Adipocyte (in vitro differentiated cells): ENCODE results near the gene BICD1.
A peak's percentile ranks its signal among the peaks of the same experiment; 100 is the strongest.

ENCODE experiments used
- DNase-seq: peaks from one replicate; pipeline ENCODE4 v3.0.0-alpha.2; 2015; ENCODE audit warnings: low read depth
- H3K27me3 ChIP-seq: replicated peaks from 2 replicates; pipeline ENCODE4 v1.7.0; 2013; ENCODE audit warnings: mild to moderate bottlenecking, low read length, moderate library complexity; ENCODE audit not compliant: control insufficient read depth, insufficient read depth
- H3K36me3 ChIP-seq: 2 replicates; pipeline ENCODE4 v1.7.0; 2013; ENCODE audit warnings: low read length, mild to moderate bottlenecking, moderate library complexity; ENCODE audit not compliant: control insufficient read depth, insufficient read depth, severe bottlenecking
- H3K4me1 ChIP-seq: 2 replicates; pipeline ENCODE4 v1.7.0; 2013; ENCODE audit warnings: mild to moderate bottlenecking, low read length, moderate library complexity; ENCODE audit not compliant: control insufficient read depth, insufficient read depth
- H3K4me3 ChIP-seq: 2 replicates; pipeline ENCODE4 v1.7.0; 2013; ENCODE audit warnings: mild to moderate bottlenecking, low read length, moderate library complexity
- H3K9ac ChIP-seq: 2 replicates; pipeline ENCODE4 v1.7.0; 2013; ENCODE audit warnings: mild to moderate bottlenecking, low read length, moderate library complexity
- H3K9me3 ChIP-seq: 2 replicates; pipeline ENCODE4 v1.7.0; 2013; ENCODE audit warnings: mild to moderate bottlenecking, low read length, moderate library complexity; ENCODE audit not compliant: control insufficient read depth

BICD1 gene

DNA sequence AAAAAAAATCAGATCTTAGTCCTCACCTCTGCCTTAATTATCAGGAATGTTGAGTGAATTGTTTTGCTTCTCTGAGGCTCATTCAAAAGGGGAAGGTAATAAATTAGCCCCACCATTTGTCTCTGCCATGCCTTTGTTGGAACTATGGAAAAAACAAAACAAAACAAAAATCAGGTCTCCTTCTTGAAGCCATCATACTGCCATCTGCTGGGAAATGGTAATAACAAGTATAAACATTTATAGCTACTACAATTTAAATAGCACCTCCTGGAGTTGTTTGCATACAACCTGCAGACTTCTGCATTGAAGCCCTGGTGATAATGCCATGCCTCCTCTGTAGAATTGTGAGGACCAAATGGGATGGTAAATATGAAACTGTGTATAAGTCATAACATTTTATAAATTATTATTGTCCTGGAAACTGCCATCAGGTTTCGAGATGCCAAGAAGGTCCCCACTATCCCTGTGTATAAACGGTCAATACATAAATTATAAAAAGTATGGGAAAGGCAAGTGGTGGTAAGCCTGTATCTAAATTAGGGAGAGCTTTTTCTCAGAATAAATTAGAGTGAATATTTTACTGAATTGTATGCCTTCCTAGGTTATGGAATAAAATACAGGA lies 205.5 kb downstream of the BICD1 start:
- Histone ChIP-seq H3K27me3 (no peaks in the 10 kb centered on the region), H3K4me3 (no peak overlapping the region), H3K36me3 (no peaks in the 10 kb centered on the region), H3K9ac (no peak overlapping the region), H3K4me1 (no peaks in the 10 kb centered on the region), H3K9me3 (no peaks in the 10 kb centered on the region)
- DNase-seq, result peak; percentile 87

DNA sequence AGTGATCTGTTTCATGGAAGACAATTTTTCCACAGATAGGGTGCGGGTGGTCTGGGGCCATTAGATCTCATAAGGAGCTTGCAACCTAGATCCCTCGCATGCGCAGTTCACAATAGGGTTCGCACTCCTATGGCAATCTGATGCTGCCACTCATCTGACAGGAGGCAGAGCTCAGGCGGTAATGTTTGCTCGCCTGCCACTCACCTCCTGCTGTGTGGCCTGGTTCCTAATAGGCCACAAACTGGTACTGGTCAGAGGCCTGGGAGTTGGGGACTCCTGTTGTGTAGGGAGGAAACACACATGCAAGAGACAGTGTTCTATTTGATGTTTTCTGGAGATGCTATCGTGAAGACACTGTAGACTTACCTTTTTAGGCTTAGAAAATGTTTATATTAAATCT lies 215.7 kb downstream of the BICD1 start:
- Histone ChIP-seq H3K4me3 (no peak overlapping the region), H3K9me3 (no peaks in the 10 kb centered on the region), H3K4me1 (no peaks in the 10 kb centered on the region), H3K36me3 (no peaks in the 10 kb centered on the region), H3K9ac (no peak overlapping the region), H3K27me3 (no peaks in the 10 kb centered on the region)
- no peak for DNase-seq

DNA sequence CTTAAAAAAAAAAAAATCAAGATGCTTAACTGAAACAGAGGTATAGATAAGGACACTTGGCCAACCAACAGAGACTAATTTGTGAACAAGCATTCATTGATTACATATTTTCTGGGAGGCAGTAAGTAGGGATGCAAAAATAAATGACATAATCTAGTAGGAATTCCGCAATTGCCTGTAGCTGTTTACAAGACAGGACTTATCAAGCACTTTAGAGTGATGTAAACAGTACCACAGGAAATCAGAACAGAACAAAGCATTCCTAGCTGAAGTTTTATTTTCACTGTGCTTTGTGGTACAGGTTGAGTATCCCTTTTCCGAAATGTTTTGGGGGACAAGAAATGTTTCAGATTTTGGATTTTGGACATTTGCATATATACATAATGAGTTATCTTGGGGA lies 224.5 kb downstream of the BICD1 start:
- no peaks in the 10 kb centered on the region for H3K27me3 ChIP-seq
- DNase-seq, result peak; percentile 38
- no peaks in the 10 kb centered on the region for H3K9me3 ChIP-seq
- no peak overlapping the region for H3K4me3 ChIP-seq
- peaks cover 2% of the 10 kb centered on the region for H3K4me1 ChIP-seq
- H3K36me3 ChIP-seq, result peaks cover 9% of the 10 kb centered on the region
- no peak overlapping the region for H3K9ac ChIP-seq

DNA sequence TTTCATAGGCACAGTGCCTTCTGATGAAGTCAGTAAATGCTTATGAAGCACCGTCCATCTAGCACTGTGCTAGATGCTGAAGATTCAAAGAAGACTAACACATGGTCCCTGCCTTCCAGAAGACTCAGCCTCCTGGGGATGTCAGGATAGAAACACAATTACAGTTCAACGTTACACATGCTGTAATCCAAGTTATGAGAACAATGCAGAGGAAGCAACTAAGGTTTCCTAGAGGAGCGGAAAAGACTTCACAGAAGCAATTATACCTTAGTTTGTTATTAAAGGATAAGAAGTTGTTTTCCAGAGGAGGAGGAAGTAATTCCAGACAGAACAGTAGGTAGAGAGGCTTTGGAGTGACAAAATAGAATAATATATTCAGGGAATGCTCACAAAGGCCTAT lies 225.8 kb downstream of the BICD1 start:
- H3K9ac ChIP-seq, result no peak overlapping the region
- H3K36me3 ChIP-seq, result peaks cover 10% of the 10 kb centered on the region
- peaks cover 7% of the 10 kb centered on the region for H3K4me1 ChIP-seq
- no peak overlapping the region for H3K4me3 ChIP-seq
- H3K9me3 ChIP-seq, result no peaks in the 10 kb centered on the region
- no peak for DNase-seq
- no peaks in the 10 kb centered on the region for H3K27me3 ChIP-seq

DNA sequence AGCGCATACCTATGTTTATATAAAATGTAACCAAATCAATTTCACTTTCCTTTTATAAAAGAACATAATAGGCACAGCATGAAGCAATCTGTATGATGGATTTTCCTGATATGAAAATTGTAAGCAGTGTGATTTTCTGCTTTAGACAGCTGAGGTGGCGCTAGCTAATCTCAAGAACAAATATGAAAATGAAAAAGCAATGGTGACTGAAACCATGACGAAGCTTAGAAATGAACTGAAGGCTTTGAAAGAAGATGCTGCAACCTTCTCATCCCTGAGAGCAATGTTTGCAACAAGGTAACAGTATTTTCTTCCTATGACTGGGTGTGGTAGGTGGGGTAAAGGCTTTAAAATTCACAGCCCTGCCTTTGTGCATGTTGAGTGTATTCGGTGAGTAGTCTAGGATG lies 227.7 kb downstream of the BICD1 start:
- no peak overlapping the region for H3K9ac ChIP-seq
- H3K9me3 ChIP-seq, result no peaks in the 10 kb centered on the region
- H3K4me3 ChIP-seq, result no peak overlapping the region
- H3K36me3 ChIP-seq, result peaks cover 9% of the 10 kb centered on the region
- DNase-seq, result no peak
- H3K4me1 ChIP-seq, result peaks cover 7% of the 10 kb centered on the region
- H3K27me3 ChIP-seq, result no peaks in the 10 kb centered on the region

DNA sequence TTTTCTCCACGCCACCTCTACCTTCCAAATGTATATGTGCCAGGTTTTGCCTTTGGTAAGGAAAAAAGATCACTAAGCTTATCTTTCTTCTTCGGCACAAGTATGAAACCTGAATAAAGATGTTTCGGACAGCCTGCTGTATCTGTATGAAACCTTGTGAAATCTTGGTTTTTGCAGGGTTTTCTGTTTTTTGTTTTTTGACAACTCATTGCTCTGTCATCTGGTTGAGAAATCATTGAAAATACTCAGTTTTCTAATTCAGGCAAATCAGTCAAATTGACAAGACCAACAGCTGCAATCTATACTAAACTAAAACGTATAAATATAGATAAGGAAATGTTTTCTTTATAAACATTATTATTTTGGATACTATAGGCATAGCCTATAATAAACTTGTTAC lies 229.6 kb downstream of the BICD1 start:
- Histone ChIP-seq H3K9ac (no peak overlapping the region), H3K27me3 (no peaks in the 10 kb centered on the region), H3K4me1 (peaks cover 7% of the 10 kb centered on the region), H3K4me3 (no peak overlapping the region), H3K36me3 (peaks cover 10% of the 10 kb centered on the region), H3K9me3 (no peaks in the 10 kb centered on the region)
- DNase-seq, result peak; percentile 25

DNA sequence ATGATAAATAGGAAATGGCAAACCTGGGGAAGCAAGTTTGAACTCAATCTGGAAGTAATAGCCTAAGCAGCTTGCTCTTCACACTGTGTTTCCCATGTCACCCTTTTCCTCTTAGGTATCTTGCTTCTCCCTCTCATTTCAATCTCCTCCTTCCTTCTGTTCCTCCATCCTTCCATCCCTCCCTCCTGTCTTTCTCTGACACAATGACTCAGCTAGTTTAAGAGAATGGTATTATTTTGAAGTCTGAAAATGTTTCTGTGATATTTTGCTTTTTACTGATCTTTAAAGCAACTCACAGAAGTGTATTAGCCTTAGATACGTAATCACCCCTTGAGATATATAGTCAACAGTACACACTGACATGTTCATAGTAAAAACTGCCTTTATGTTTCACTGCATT lies 236.8 kb downstream of the BICD1 start:
- Histone ChIP-seq H3K9ac (no peak overlapping the region), H3K4me1 (no peaks in the 10 kb centered on the region), H3K27me3 (no peaks in the 10 kb centered on the region), H3K36me3 (peaks cover 6% of the 10 kb centered on the region), H3K9me3 (no peaks in the 10 kb centered on the region), H3K4me3 (no peak overlapping the region)
- DNase-seq, result no peak

DNA sequence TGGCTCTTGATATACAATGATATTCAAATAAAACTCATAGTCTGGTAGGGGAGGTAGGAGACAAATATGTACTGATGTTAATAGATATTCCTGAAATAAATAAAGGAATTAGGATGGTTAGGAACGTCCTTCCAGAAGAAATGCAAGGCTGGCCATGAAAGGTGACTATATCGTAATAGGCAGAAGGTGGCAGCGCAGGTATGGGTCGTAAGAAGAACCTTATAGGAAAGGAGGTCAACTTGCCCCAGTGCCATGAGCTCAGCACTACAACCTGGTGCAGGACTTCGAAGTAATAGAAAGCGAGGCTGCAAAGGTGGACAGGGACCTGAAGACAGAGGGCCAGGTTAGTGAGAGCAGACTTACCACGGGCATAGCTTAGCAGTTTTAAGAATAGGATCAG lies 237.4 kb downstream of the BICD1 start:
- H3K36me3 ChIP-seq, result peaks cover 4% of the 10 kb centered on the region
- H3K4me3 ChIP-seq, result no peak overlapping the region
- DNase-seq, result no peak
- no peaks in the 10 kb centered on the region for H3K4me1 ChIP-seq
- no peaks in the 10 kb centered on the region for H3K9me3 ChIP-seq
- H3K9ac ChIP-seq, result no peak overlapping the region
- no peaks in the 10 kb centered on the region for H3K27me3 ChIP-seq

DNA sequence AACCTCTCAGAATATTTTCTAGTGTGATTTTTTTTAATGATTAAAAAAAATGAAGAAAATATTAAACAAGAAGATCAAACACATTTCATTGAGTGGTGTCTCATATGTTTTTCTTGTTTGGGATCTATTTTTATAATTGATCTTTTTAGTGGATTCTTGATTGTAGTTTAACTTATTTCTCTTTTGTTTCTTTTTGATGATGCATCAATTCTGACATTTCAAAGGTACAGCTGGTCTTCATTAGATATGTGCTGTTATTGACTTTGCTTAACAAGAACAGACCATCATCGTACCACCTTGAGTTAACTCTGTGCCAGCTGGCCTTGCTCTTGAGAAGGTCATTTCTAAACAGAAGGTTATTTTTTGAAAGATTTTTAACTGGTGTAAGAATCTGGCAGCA lies 246.9 kb downstream of the BICD1 start:
- Histone ChIP-seq H3K9ac (no peak overlapping the region), H3K4me3 (no peak overlapping the region), H3K4me1 (no peaks in the 10 kb centered on the region), H3K27me3 (no peaks in the 10 kb centered on the region), H3K36me3 (no peaks in the 10 kb centered on the region), H3K9me3 (no peaks in the 10 kb centered on the region)
- no peak for DNase-seq

DNA sequence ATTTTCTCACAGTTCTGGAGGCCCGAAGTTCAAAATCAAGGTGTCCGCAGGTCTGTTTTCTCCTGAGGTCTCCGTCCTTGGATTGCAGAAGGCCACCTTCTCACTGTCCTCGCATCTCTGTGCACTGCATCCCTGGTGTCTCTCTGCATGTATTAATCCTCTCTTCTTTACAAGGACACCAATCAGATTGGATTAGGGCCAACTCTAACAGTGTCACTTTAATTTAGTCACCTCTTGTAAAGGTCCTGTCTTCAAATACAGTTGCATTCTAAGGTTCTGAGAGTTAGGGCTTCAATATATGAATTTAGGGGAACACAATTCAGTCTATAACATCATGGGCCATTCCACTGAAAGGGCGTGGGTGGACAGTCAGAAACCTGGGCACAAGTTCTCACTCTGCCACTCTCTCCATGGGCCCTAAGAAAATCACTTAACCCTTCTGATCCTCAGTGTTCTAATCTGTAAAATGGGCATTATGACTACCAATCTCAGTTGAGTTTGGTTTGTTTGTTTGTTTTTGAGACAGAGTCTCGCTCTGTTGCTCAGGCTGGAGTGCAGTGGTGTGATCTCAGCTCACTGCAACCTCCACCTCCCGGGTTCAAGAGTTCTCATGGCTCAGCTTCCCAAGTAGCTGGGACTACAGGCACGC lies 251.1 kb downstream of the BICD1 start:
- no peaks in the 10 kb centered on the region for H3K4me1 ChIP-seq
- no peak overlapping the region for H3K4me3 ChIP-seq
- H3K27me3 ChIP-seq, result no peaks in the 10 kb centered on the region
- no peak for DNase-seq
- no peak overlapping the region for H3K9ac ChIP-seq
- H3K9me3 ChIP-seq, result no peaks in the 10 kb centered on the region
- no peaks in the 10 kb centered on the region for H3K36me3 ChIP-seq

DNA sequence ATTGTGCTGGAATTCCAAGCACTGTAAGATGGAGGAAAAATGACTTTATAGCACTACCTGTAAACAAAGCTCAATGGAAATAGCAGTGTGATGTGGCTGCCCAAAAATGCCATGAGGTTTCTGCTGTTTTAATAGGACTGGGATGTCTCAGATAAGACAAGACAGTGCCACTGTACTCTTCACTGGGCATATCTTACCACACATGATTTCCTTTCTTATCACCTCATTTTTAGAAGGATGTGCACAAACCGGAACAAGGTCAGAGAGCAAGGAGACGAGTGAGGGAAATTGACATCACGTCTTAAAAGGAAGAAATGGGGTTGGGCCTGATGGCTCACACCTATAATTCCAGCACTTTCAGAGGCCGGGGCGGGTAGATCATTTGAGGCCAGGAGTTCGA lies 254.3 kb downstream of the BICD1 start:
- H3K36me3 ChIP-seq, result no peaks in the 10 kb centered on the region
- no peak for DNase-seq
- H3K4me1 ChIP-seq, result no peaks in the 10 kb centered on the region
- H3K27me3 ChIP-seq, result no peaks in the 10 kb centered on the region
- H3K9me3 ChIP-seq, result no peaks in the 10 kb centered on the region
- no peak overlapping the region for H3K9ac ChIP-seq
- H3K4me3 ChIP-seq, result no peak overlapping the region

DNA sequence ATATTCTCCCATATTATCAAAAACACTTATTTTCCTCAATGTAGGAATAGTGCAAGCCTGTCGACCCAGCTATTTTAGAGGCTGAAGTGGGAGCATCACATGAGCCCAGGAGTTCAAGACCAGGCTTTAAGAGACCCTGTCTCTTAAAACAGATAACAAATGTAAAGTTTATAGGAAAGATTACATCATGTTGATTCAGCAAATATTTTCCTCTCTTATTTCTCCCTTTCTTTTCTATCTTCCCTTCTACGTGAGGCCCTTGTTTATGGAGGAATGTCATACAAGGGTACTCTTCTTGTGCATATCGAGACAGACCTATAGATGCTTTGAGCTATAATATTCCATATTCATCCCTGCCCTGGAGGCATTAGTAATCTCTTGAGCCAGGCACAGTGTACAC lies 256.2 kb downstream of the BICD1 start:
- Histone ChIP-seq H3K4me1 (no peaks in the 10 kb centered on the region), H3K9ac (no peak overlapping the region), H3K4me3 (no peak overlapping the region), H3K9me3 (no peaks in the 10 kb centered on the region), H3K36me3 (no peaks in the 10 kb centered on the region), H3K27me3 (no peaks in the 10 kb centered on the region)
- DNase-seq, result no peak
